Measurements from ENCODE around the gene APOL3. TPM values are rescaled to one million over a fixed set of nuclear protein-coding genes. Genes with fewer than 3 reads are reported as not detected.

Gene APOL3
- total RNA-seq, 1 experiment from 2014 or later = not detected

- H3K27me3 ChIP-seq (ENCODE audit: low read length) = no peaks in the 10 kb centered on the region
- H4K20me1 ChIP-seq (ENCODE audit: low read length) = no peaks in the 10 kb centered on the region
- H3K4me2 ChIP-seq (ENCODE audit: low read length) = peak overlapping the region; percentile 75; the same call in 1 of the 2 replicates
- CTCF ChIA-PET = no interaction called here
- intact Hi-C loops (cut with micrococcal nuclease) = no loop called here
- no peaks in the 10 kb centered on the region for H3K36me3 ChIP-seq (ENCODE audit: low read depth, low read length)
- no peak for ATAC-seq
- peaks cover 12% of the 10 kb centered on the region for H3K4me1 ChIP-seq (ENCODE audit: insufficient read depth, low read length)
- POLR2A ChIA-PET (ENCODE audit: unreplicated experiment) = no interaction called here
- H2AFZ ChIP-seq (ENCODE audit: low read length) = peak overlapping the region; percentile 73; the same call in 1 of the 2 replicates
- TF ChIP-seq, protein P1, sequence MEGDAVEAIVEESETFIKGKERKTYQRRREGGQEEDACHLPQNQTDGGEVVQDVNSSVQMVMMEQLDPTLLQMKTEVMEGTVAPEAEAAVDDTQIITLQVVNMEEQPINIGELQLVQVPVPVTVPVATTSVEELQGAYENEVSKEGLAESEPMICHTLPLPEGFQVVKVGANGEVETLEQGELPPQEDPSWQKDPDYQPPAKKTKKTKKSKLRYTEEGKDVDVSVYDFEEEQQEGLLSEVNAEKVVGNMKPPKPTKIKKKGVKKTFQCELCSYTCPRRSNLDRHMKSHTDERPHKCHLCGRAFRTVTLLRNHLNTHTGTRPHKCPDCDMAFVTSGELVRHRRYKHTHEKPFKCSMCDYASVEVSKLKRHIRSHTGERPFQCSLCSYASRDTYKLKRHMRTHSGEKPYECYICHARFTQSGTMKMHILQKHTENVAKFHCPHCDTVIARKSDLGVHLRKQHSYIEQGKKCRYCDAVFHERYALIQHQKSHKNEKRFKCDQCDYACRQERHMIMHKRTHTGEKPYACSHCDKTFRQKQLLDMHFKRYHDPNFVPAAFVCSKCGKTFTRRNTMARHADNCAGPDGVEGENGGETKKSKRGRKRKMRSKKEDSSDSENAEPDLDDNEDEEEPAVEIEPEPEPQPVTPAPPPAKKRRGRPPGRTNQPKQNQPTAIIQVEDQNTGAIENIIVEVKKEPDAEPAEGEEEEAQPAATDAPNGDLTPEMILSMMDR (conservative IDR thresholded peaks at IDR 0.05; ENCODE audit: low read depth, low read length) = no peak
- no peak for TF ChIP-seq EZH2phosphoT487 (IDR thresholded peaks at IDR 0.05; ENCODE audit: borderline replicate concordance, low read length)
- TF ChIP-seq EZH2 (IDR thresholded peaks at IDR 0.05; ENCODE audit: low read length, unreplicated experiment) = no peak
- H3K9me3 ChIP-seq (ENCODE audit: low read length) = no peaks in the 10 kb centered on the region
- H3K9ac ChIP-seq (ENCODE audit: low read length) = no peak overlapping the region
- no peaks in the 10 kb centered on the region for H3K9me2 ChIP-seq (replicated peaks; ENCODE audit: low read length)
- no peak overlapping the region for H3K4me3 ChIP-seq (ENCODE audit: low read length)
- no peaks in the 10 kb centered on the region for H3F3A ChIP-seq (ENCODE audit: low read length, unreplicated experiment)
- no peak overlapping the region for H3K27ac ChIP-seq (ENCODE audit: low read length)
- H3K79me2 ChIP-seq (ENCODE audit: low read length) = no peaks in the 10 kb centered on the region
- no TSS peak for BruUV-seq (replicated peaks)
- no peak for DNase-seq
Observed at GRCh38 chr22:36156119-36156514, 4.4 kb downstream of the APOL3 start.

DNA sequence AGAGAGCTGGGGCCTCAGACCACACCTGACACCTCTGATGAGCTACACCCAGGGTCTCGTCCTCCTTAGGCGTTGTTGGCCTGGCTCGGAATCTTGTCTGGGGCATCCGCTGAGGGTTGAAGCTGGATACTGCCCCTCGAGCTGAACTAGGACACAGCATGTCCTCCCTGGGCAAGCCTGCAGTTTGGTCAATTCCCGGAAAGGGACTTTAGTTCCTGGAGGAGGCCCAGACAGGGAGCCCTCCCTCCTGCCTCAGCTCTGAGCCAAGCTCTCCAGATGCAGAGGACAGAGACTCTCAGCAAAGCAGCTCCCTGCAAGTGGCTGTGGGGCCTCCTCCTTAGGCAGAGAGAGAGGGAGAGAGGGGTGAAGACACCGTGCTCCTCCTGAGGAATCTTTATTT, 4.9 kb downstream of the APOL3 start:
- Histone ChIP-seq H3K9ac (ENCODE audit: low read length) (no peak overlapping the region), H3F3A (ENCODE audit: low read length, unreplicated experiment) (no peaks in the 10 kb centered on the region), H3K79me2 (ENCODE audit: low read length) (no peaks in the 10 kb centered on the region), H3K4me3 (ENCODE audit: low read length) (no peak overlapping the region), H3K4me1 (ENCODE audit: insufficient read depth, low read length) (peaks cover 12% of the 10 kb centered on the region), H4K20me1 (ENCODE audit: low read length) (no peaks in the 10 kb centered on the region), H3K9me2 (replicated peaks; ENCODE audit: low read length) (no peaks in the 10 kb centered on the region), H3K27me3 (ENCODE audit: low read length) (no peaks in the 10 kb centered on the region), H2AFZ (ENCODE audit: low read length) (no peak overlapping the region), H3K36me3 (ENCODE audit: low read depth, low read length) (no peaks in the 10 kb centered on the region), H3K4me2 (ENCODE audit: low read length) (no peak overlapping the region), H3K9me3 (ENCODE audit: low read length) (no peaks in the 10 kb centered on the region), H3K27ac (ENCODE audit: low read length) (no peak overlapping the region)
- ATAC-seq = no peak
- no TSS peak for BruUV-seq (replicated peaks)
- TF ChIP-seq EZH2 (IDR thresholded peaks at IDR 0.05; ENCODE audit: low read length, unreplicated experiment) (no peak), EZH2phosphoT487 (IDR thresholded peaks at IDR 0.05; ENCODE audit: borderline replicate concordance, low read length) (no peak)
- TF ChIP-seq, protein P1 (conservative IDR thresholded peaks at IDR 0.05; ENCODE audit: low read depth, low read length) = no peak
- ChIA-PET CTCF (no interaction called here), POLR2A (ENCODE audit: unreplicated experiment) (no interaction called here)
- intact Hi-C loops (cut with micrococcal nuclease) = no loop called here
- DNase-seq = no peak

GRCh38 chr22:36154423-36154945, 6.1 kb downstream of the APOL3 start:
- H3K4me1 ChIP-seq (ENCODE audit: insufficient read depth, low read length) = peaks cover 12% of the 10 kb centered on the region
- no peak overlapping the region for H3K27ac ChIP-seq (ENCODE audit: low read length)
- H3K4me2 ChIP-seq (ENCODE audit: low read length) = no peak overlapping the region
- ATAC-seq (no peak), DNase-seq (no peak)
- no peaks in the 10 kb centered on the region for H3K36me3 ChIP-seq (ENCODE audit: low read depth, low read length)
- intact Hi-C loops (cut with micrococcal nuclease) = loop anchor here (5.0 kb wide), 1 partner anchor 68 kb away; no protein-coding TSS in a partner anchor
- H3K9me2 ChIP-seq (replicated peaks; ENCODE audit: low read length) = no peaks in the 10 kb centered on the region
- TF ChIP-seq, protein P1 (conservative IDR thresholded peaks at IDR 0.05; ENCODE audit: low read depth, low read length) = no peak
- TF ChIP-seq EZH2 (IDR thresholded peaks at IDR 0.05; ENCODE audit: low read length, unreplicated experiment) (no peak), EZH2phosphoT487 (IDR thresholded peaks at IDR 0.05; ENCODE audit: borderline replicate concordance, low read length) (no peak)
- CTCF ChIA-PET = no interaction called here
- no peak overlapping the region for H2AFZ ChIP-seq (ENCODE audit: low read length)
- no peaks in the 10 kb centered on the region for H3K9me3 ChIP-seq (ENCODE audit: low read length)
- no peaks in the 10 kb centered on the region for H3K79me2 ChIP-seq (ENCODE audit: low read length)
- no peak overlapping the region for H3K4me3 ChIP-seq (ENCODE audit: low read length)
- no TSS peak for BruUV-seq (replicated peaks)
- H3K9ac ChIP-seq (ENCODE audit: low read length) = no peak overlapping the region
- H3F3A ChIP-seq (ENCODE audit: low read length, unreplicated experiment) = no peaks in the 10 kb centered on the region
- H4K20me1 ChIP-seq (ENCODE audit: low read length) = no peaks in the 10 kb centered on the region
- H3K27me3 ChIP-seq (ENCODE audit: low read length) = no peaks in the 10 kb centered on the region
- POLR2A ChIA-PET (ENCODE audit: unreplicated experiment) = no interaction called here
